Measurements from ENCODE around the gene EXD2. TPM values are rescaled to one million over a fixed set of nuclear protein-coding genes. Genes with fewer than 3 reads are reported as not detected.

Gene EXD2
- total and polyA plus RNA-seq, 9 donors: 11.3 to 23.1 (median 17.0) TPM

GRCh38 chr14:69224946-69225345, 33.6 kb downstream of the EXD2 start:
- TF ChIP-seq EP300 (IDR thresholded peaks at IDR 0.05): no peak
- no peak for TF ChIP-seq POLR2A (IDR thresholded peaks at IDR 0.05)
- TF ChIP-seq CTCF (IDR thresholded peaks at IDR 0.05): no peak
- intact Hi-C loops (cut with DNase I): no loop called here
- H3K36me3 ChIP-seq: no peaks in the 10 kb centered on the region
- H3K4me3 ChIP-seq: no peak overlapping the region
- H3K27me3 ChIP-seq: no peaks in the 10 kb centered on the region
- no peak overlapping the region for H3K27ac ChIP-seq
- WGBS, 3 donors: 79 to 91% (median 84%) methylated on average over 4 of the region's 4 CpGs
- peaks cover 3% of the 10 kb centered on the region for H3K4me1 ChIP-seq (ENCODE audit: insufficient read depth)
- no peaks in the 10 kb centered on the region for H3K9me3 ChIP-seq
- DNase-seq: no peak

GRCh38 chr14:69226178-69226577, 34.9 kb downstream of the EXD2 start:
- H3K27ac ChIP-seq: no peak overlapping the region
- intact Hi-C loops (cut with DNase I): no loop called here
- H3K4me1 ChIP-seq (ENCODE audit: insufficient read depth): peaks cover 3% of the 10 kb centered on the region
- 36 to 45% (median 42%) methylated on average over 9 of the region's 9 CpGs for WGBS, 3 donors
- no peak for DNase-seq
- H3K27me3 ChIP-seq: no peaks in the 10 kb centered on the region
- H3K4me3 ChIP-seq: no peak overlapping the region
- no peaks in the 10 kb centered on the region for H3K9me3 ChIP-seq
- no peak for TF ChIP-seq EP300 (IDR thresholded peaks at IDR 0.05)
- H3K36me3 ChIP-seq: no peaks in the 10 kb centered on the region

- TF ChIP-seq EP300 (IDR thresholded peaks at IDR 0.05) (no peak), POLR2A (IDR thresholded peaks at IDR 0.05) (no peak), CTCF (IDR thresholded peaks at IDR 0.05) (no peak)
- WGBS, 3 donors: 89 to 96% (median 94%) methylated on average over 2 of the region's 2 CpGs
- Histone ChIP-seq H3K27ac (no peak overlapping the region), H3K27me3 (no peaks in the 10 kb centered on the region), H3K9me3 (no peaks in the 10 kb centered on the region), H3K4me3 (no peak overlapping the region), H3K36me3 (no peaks in the 10 kb centered on the region), H3K4me1 (ENCODE audit: insufficient read depth) (peaks cover 3% of the 10 kb centered on the region)
- no peak for DNase-seq
- intact Hi-C loops (cut with DNase I): no loop called here
These were observed 35.4 kb downstream of the EXD2 start for GRCh38 chr14:69226736-69227135.

- no peaks in the 10 kb centered on the region for H3K27me3 ChIP-seq
- no peaks in the 10 kb centered on the region for H3K4me1 ChIP-seq (ENCODE audit: insufficient read depth)
- no peak overlapping the region for H3K27ac ChIP-seq
- no peak for DNase-seq
- H3K9me3 ChIP-seq: no peaks in the 10 kb centered on the region
- H3K36me3 ChIP-seq: no peaks in the 10 kb centered on the region
- no peak for TF ChIP-seq CTCF (IDR thresholded peaks at IDR 0.05)
- TF ChIP-seq POLR2A (IDR thresholded peaks at IDR 0.05): no peak
- no peak for TF ChIP-seq EP300 (IDR thresholded peaks at IDR 0.05)
- H3K4me3 ChIP-seq: no peak overlapping the region
- intact Hi-C loops (cut with DNase I): no loop called here
- 52 to 76% (median 74%) methylated on average over 2 of the region's 2 CpGs for WGBS, 3 donors
These were observed 40.2 kb downstream of the EXD2 start for GRCh38 chr14:69231486-69231885.

- Histone ChIP-seq H3K36me3 (no peaks in the 10 kb centered on the region), H3K27ac (no peak overlapping the region), H3K27me3 (no peaks in the 10 kb centered on the region), H3K4me3 (no peak overlapping the region), H3K9me3 (no peaks in the 10 kb centered on the region), H3K4me1 (ENCODE audit: insufficient read depth) (no peaks in the 10 kb centered on the region)
- 91 to 95% (median 92%) methylated on average over 3 of the region's 3 CpGs for WGBS, 3 donors
- TF ChIP-seq POLR2A (IDR thresholded peaks at IDR 0.05): no peak
- TF ChIP-seq EP300 (IDR thresholded peaks at IDR 0.05): no peak
- no peak for TF ChIP-seq CTCF (IDR thresholded peaks at IDR 0.05)
- intact Hi-C loops (cut with DNase I): no loop called here
- DNase-seq: no peak
These were observed 41.1 kb downstream of the EXD2 start for GRCh38 chr14:69232388-69232787.

Measured in ovary (tissue), 9 donors.